HL-60 (cell line): ENCODE data around the gene TNNT2.

Experiments
- GABPA ChIP-seq: IDR thresholded peaks from 2 replicates; pipeline ENCODE4 v1.6.1; 2012; ENCODE audit warnings: low read depth
- POLR2AphosphoS5 ChIP-seq: IDR thresholded peaks from 2 replicates; pipeline ENCODE4 v1.6.1; 2012; ENCODE audit warnings: low read depth
- TF ChIP-seq, protein P1 (sequence below): IDR thresholded peaks from one replicate; pipeline ENCODE4 v1.5.1; 2011; ENCODE audit warnings: low read length, control low read depth, inconsistent platforms; ENCODE audit not compliant: insufficient read depth
- TF ChIP-seq, protein P2 (sequence below): IDR thresholded peaks from 2 replicates; pipeline ENCODE4 v1.6.1; 2012; ENCODE audit warnings: low read depth; ENCODE audit not compliant: insufficient replicate concordance

DNA sequence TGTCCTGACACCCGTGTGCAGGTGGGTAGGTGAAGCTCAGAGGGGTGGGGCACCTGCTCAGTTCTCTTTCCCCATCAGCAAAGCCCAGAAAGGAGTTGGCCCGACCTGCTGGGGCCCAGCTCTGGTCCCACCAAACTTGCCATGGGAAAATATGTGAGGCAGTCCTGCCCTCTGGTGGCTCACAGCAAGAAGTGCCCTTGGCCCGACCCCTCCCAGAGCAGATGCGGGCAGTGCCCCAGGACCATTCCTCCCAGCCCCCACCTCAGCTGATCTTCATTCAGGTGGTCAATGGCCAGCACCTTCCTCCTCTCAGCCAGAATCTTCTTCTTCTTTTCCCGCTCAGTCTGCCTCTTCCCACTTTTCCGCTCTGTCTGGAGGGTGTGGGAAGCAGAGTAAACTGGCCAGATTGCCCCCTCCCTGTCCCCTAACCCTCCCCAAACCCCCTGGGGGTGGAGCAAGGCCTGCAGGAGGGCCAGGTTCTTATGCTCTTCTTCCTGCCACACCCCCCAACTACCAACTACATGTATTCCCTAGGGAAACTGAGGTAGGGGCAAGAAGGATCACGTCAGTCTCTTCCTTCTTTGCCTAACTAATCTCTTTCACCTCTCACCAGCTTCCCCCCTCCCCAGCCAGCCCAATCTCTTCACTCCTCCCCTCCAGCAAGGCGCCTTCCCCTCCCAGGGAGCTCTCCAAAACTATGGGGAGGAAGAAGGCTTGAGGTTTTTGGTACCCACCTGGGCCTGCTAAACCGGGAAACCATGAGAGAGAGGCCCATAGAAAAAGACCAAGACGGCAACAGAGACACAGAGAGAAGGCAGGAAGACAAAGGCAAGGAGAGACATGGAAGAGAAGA is 15.6 kb downstream of the TNNT2 start:
- TF ChIP-seq, protein P1, sequence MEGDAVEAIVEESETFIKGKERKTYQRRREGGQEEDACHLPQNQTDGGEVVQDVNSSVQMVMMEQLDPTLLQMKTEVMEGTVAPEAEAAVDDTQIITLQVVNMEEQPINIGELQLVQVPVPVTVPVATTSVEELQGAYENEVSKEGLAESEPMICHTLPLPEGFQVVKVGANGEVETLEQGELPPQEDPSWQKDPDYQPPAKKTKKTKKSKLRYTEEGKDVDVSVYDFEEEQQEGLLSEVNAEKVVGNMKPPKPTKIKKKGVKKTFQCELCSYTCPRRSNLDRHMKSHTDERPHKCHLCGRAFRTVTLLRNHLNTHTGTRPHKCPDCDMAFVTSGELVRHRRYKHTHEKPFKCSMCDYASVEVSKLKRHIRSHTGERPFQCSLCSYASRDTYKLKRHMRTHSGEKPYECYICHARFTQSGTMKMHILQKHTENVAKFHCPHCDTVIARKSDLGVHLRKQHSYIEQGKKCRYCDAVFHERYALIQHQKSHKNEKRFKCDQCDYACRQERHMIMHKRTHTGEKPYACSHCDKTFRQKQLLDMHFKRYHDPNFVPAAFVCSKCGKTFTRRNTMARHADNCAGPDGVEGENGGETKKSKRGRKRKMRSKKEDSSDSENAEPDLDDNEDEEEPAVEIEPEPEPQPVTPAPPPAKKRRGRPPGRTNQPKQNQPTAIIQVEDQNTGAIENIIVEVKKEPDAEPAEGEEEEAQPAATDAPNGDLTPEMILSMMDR, result peak; percentile 58
- TF ChIP-seq, protein P2, sequence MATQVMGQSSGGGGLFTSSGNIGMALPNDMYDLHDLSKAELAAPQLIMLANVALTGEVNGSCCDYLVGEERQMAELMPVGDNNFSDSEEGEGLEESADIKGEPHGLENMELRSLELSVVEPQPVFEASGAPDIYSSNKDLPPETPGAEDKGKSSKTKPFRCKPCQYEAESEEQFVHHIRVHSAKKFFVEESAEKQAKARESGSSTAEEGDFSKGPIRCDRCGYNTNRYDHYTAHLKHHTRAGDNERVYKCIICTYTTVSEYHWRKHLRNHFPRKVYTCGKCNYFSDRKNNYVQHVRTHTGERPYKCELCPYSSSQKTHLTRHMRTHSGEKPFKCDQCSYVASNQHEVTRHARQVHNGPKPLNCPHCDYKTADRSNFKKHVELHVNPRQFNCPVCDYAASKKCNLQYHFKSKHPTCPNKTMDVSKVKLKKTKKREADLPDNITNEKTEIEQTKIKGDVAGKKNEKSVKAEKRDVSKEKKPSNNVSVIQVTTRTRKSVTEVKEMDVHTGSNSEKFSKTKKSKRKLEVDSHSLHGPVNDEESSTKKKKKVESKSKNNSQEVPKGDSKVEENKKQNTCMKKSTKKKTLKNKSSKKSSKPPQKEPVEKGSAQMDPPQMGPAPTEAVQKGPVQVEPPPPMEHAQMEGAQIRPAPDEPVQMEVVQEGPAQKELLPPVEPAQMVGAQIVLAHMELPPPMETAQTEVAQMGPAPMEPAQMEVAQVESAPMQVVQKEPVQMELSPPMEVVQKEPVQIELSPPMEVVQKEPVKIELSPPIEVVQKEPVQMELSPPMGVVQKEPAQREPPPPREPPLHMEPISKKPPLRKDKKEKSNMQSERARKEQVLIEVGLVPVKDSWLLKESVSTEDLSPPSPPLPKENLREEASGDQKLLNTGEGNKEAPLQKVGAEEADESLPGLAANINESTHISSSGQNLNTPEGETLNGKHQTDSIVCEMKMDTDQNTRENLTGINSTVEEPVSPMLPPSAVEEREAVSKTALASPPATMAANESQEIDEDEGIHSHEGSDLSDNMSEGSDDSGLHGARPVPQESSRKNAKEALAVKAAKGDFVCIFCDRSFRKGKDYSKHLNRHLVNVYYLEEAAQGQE, result no peak
- TF ChIP-seq POLR2AphosphoS5 (no peak), GABPA (no peak)
